GM10248 (cell line): ENCODE measurements around the gene NDUFAF7.
"Not testable (repeated sequence)": the region's sequence is repeated elsewhere in the genome, so short reads cannot be mapped to it uniquely, and the experiment has no call there.

Source experiments
- CTCF ChIA-PET: fragments of 300-600 bp; sonication (Branson Sonifier 250); formaldehyde crosslinking; extraction: SDS; loops from one replicate; lab custom pipeline; 2021; ENCODE audit warnings: antibody characterized with exemption; lab: Yijun Ruan, JAX
- POLR2A ChIA-PET: fragments of 350-650 bp; sonication (Branson Sonifier 250); formaldehyde crosslinking; extraction: SDS; loops from one replicate; lab custom pipeline; 2020; ENCODE audit warnings: antibody characterized with exemption; lab: Yijun Ruan, JAX
- DNase-seq: peaks from one replicate; pipeline ENCODE4 v3.0.0; 2012; ENCODE audit errors: extremely low spot score
- TF ChIP-seq, protein P1 (sequence below): IDR thresholded peaks from 2 replicates; pipeline ENCODE4 v1.5.1; 2012; ENCODE audit warnings: mild to moderate bottlenecking, low read depth; ENCODE audit errors: extremely low read depth, missing control alignments, control extremely low read depth

The NDUFAF7 gene

DNA sequence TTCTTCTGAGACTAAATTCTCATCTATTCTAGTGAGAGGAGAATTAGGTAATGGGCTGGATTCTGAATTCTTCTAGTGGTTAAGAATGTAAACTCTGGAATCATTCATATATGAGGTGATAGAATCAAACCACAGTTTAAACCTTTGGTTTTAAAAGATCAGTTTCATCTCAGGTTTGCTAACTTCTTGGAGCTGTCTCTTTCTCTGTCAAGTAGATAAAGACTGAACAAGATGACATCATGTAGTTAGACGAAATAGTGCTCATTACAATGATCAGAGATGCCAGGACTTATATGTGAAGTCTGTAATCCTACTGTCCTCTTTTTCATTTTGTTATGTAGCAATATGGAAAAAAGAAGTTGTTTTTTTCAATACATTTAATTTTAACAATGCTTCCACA, 30.2 kb upstream of the NDUFAF7 start:
- ChIA-PET CTCF (interaction anchor here (1.0 to 1.6 kb wide), 4 partner anchors 8 to 33 kb away, joined by 4 read pairs; no protein-coding TSS in a partner anchor), POLR2A (no interaction called here)
- DNase-seq, result no peak
- TF ChIP-seq, protein P1, sequence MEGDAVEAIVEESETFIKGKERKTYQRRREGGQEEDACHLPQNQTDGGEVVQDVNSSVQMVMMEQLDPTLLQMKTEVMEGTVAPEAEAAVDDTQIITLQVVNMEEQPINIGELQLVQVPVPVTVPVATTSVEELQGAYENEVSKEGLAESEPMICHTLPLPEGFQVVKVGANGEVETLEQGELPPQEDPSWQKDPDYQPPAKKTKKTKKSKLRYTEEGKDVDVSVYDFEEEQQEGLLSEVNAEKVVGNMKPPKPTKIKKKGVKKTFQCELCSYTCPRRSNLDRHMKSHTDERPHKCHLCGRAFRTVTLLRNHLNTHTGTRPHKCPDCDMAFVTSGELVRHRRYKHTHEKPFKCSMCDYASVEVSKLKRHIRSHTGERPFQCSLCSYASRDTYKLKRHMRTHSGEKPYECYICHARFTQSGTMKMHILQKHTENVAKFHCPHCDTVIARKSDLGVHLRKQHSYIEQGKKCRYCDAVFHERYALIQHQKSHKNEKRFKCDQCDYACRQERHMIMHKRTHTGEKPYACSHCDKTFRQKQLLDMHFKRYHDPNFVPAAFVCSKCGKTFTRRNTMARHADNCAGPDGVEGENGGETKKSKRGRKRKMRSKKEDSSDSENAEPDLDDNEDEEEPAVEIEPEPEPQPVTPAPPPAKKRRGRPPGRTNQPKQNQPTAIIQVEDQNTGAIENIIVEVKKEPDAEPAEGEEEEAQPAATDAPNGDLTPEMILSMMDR, result no peak

DNA sequence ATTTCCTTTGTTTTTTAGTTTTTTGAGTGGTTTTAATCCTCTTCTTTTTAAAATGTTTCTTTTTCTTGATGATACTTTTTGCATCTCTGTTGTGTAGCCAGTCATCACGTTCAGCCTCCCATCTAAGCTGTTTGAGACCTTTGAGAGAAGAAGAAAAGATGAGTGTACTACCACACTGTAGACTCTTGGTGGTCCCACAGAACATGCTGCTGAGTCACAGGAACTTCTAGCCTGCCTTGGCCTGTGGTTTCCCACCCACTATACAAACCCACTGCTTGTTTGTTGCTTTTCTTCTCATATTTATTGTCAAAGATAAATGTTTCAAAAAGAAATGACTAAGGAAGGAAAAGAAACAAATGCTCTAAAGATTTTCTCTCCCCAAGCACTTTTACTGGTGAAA, 29.7 kb upstream of the NDUFAF7 start:
- DNase-seq, result no peak
- ChIA-PET CTCF (interaction anchor here (1.0 to 1.6 kb wide), 3 partner anchors 9 to 17 kb away, joined by 4 read pairs; no protein-coding TSS in a partner anchor), POLR2A (interaction anchor here (0.7 kb wide), 1 partner anchor 1542 kb away, joined by 8 read pairs; no protein-coding TSS in a partner anchor)
- TF ChIP-seq, protein P1, result no peak

DNA sequence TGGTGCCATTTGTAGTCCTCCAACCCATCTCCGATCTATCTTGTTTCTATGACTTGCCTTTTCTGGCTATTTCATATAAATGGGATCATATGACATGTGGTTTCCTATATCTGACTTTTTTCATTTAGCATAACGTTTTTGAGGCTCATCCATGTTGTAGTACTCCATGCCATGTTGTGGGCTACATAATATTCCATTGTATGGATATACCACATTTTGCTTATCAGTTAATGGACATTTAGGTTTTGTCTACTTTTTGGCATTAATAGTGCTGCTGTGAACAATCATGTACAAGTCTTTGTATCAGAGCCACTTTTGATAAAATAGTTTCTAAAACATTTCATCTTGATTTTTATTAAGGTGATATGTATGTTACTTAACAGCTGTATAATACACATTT, 27.8 kb upstream of the NDUFAF7 start:
- ChIA-PET CTCF (interaction anchor here (1.4 kb wide), 1 partner anchor 10 kb away, joined by 4 read pairs; no protein-coding TSS in a partner anchor), POLR2A (no interaction called here)
- TF ChIP-seq, protein P1, result no peak
- no peak for DNase-seq

DNA sequence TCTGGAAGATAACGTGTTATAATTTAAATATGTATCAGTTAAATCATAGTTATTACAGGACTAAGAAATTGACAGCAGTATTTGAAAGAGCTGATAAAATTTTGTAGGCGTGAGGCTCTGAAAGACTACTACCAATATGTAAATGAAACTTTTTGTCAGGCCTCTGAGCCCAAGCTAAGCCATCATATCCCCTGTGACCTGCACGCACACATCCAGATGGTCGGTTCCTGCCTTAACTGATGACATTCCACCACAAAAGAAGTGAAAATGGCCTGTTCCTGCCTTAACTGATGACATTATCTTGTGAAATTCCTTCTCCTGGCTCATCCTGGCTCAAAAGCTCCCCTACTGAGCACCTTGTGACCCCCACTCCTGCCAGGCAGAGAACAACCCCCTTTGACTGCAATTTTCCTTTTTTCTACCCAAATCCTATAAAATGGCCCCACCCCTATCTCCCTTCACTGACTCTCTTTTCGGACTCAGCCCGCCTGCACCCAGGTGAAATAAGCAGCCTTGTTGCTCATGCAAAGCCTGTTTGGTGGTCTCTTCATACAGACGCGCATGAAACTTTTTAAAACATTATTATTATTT, 26.3 kb upstream of the NDUFAF7 start:
- POLR2A ChIA-PET, DNase-seq, CTCF ChIA-PET: not testable (repeated sequence)

DNA sequence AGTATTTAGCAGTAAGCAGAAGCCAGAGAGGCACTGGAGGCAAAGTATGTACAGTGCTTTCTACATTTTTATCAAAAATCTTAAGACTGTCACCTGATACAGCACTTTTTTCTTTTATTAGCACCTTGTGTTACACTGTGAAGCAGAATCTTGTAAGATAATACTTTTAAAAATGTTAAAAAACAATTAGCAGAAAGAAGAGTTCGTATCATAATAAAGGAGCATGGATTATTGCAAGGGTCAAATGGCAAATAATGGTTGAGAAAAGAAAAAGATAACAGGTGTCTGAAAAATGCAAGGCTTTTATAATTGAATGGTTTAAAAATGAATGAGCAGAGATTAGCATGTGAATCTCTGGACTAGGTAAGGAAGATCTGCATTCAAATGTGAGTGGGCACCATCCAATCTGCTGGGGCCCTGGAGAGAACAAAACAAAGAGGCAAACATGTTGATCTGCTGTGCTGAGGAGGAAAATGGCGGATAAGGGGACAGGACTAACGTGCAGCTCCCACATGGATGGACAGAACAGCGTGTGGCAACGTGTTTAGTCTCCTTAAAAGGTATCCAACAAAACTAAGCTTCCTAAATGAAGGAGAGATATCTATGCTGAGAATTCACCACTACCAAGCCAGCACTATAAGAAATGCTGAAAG, 25.6 kb upstream of the NDUFAF7 start:
- TF ChIP-seq, protein P1, result no peak
- CTCF ChIA-PET, result no interaction called here
- POLR2A ChIA-PET, result no interaction called here
- DNase-seq, result no peak

DNA sequence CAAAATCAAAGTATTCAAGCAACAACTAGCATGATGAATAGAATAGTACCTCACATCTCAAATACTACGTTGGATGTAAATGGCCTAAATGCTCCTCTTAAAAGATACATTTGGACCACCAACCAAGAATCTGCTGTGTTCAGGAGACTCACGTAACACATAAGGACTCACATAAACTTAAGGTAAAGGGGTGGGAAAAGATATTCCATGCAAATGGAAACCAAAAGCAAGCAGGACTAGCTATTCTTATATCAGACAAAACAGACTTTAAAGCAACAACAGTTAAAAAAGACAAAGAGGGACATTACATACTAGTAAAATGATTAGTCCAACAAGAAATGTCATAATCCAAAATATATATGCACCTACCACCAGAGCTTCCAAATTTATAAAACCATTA, 24.7 kb upstream of the NDUFAF7 start:
- DNase-seq, POLR2A ChIA-PET, CTCF ChIA-PET: not testable (repeated sequence)

DNA sequence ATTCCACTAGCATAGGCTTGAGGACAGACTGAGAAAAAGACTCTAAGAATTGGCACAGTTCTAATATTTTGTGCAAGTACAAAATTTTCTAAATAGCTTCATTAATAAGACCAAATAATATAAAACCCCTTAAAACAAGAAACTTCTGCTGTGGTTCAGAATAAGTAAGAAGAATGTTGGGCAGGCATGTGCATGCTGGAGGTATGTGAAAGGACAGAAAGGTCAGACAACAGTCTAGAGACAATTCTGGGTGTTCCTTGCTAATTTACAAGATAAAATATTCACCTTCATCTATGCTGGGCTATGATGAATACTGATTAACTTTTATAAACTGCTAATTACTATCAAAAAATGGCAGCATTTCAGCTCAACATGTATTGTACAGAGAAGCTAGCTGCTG, 20.2 kb upstream of the NDUFAF7 start:
- DNase-seq, result no peak
- POLR2A ChIA-PET, result no interaction called here
- CTCF ChIA-PET, result interaction anchor here (1.3 to 1.5 kb wide), 4 partner anchors 10 to 295 kb away, joined by 3 to 4 read pairs (median 3); partner anchors contain the start of gene CEBPZOS
- TF ChIP-seq, protein P1, result no peak
